Thyroid gland (tissue), 4 donors: ENCODE data around the gene FGFBP1.

ENCODE experiments used
- CTCF ChIP-seq, 6 experiments: fragments of 200-600 bp in 3 of 6; fragments of 450-650 bp in 3 of 6; sonication (generic) in 3 of 6; IDR thresholded peaks; one replicate each; pipeline ENCODE4 v1.5.1; 2016 to 2019; ENCODE audit warnings: antibody characterized with exemption in 6 of 6, mild to moderate bottlenecking in 2 of 6, inconsistent platforms in 1 of 6, moderate library complexity in 1 of 6
- POLR2A ChIP-seq, 2 donors: fragments of 450-650 bp; IDR thresholded peaks; one replicate each; pipeline ENCODE4 v1.6.1; 2017; ENCODE audit warnings: antibody characterized with exemption in 2 of 2, mild to moderate bottlenecking in 2 of 2, moderate library complexity in 1 of 2

- no peak for TF ChIP-seq POLR2A (IDR thresholded peaks at IDR 0.05)
- TF ChIP-seq CTCF (IDR thresholded peaks at IDR 0.05), result no peak
Measured at GRCh38 chr4:15917297-15917696, 21.2 kb downstream of the FGFBP1 start.
